ENCODE measurements around the gene GLOD4.

DNA sequence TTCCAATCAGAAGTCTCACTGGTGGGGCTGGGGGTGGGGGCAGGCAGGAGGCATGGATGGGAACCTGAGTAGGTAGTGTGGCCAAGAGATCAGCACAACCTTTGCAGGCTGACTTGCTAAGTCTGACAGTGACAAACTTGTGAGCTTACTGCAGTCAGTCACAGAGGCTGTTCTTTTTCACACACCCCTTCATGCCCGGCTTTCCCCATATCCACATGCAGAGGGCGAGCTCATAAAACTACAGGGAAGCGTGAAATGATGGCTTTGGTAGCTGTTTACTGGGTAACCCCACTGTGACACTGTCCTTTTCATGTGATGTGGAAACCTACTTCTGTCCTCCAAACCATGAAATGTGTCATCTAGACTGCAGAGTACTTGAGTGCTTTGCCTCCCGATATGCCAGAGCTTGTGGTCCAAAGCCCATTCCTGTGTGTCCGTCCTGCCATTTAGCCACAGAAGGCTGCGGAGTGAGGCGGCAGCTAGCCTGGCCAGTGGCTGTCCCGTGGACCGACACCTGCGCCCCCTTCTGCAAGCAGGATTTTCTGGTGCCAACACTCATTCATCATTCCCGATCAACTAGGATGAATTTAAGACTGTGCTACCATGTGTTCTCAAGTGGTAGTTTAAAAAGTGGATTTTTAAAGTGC lies 39.8 kb downstream of the GLOD4 start:
- no peak for TF ChIP-seq EZH2 (IDR thresholded peaks at IDR 0.05; ENCODE audit: borderline replicate concordance, low read depth, low read length, severe bottlenecking)
- no peak for TF ChIP-seq CTCF (IDR thresholded peaks at IDR 0.05; ENCODE audit: borderline replicate concordance, extremely low read depth, low read length, poor library complexity, severe bottlenecking)

Measured in DND-41 (cell line).